A549 (cell line): ENCODE data around the gene NGFR.

ENCODE experiments used
- CBX2 ChIP-seq: fragments of 200-600 bp; sonication (generic); IDR thresholded peaks from 2 replicates; pipeline ENCODE4 v1.6.1; 2016; ENCODE audit warnings: low read depth, mild to moderate bottlenecking, borderline replicate concordance
- CTCF ChIP-seq: fragments of >200 bp; sonication (Bioruptor Twin); formaldehyde crosslinking; IDR thresholded peaks from 3 replicates; pipeline ENCODE4 v1.5.1; 2016
- MAX ChIP-seq: IDR thresholded peaks from 2 replicates; pipeline ENCODE4 v1.6.1; 2012
- POLR2A ChIP-seq: IDR thresholded peaks from 2 replicates; pipeline ENCODE4 v1.6.1; 2012; ENCODE audit warnings: mild to moderate bottlenecking, low read length
- RAD21 ChIP-seq, 2 experiments: fragments of >200 bp in 1 of 2; sonication (Bioruptor Twin) in 1 of 2; formaldehyde crosslinking in 1 of 2; IDR thresholded peaks in 1 of 2; conservative IDR thresholded peaks in 1 of 2; 2 replicates in 1 of 2; 3 replicates in 1 of 2; pipeline ENCODE4 v1.6.1; 2012 to 2018; ENCODE audit warnings: inconsistent platforms in 1 of 2
- REST ChIP-seq: fragments of 200-600 bp; sonication (generic); IDR thresholded peaks from 2 replicates; pipeline ENCODE4 v1.6.1; 2016; ENCODE audit warnings: antibody characterized with exemption, mild to moderate bottlenecking, moderate library complexity
- USF2 ChIP-seq: fragments of 450-650 bp; IDR thresholded peaks from 2 replicates; pipeline ENCODE4 v1.6.1; 2014; ENCODE audit warnings: antibody characterized with exemption

- TF ChIP-seq CTCF (no peak), REST (no peak), RAD21 (conservative IDR thresholded peaks at IDR 0.05 in 1 of 2, IDR thresholded peaks at IDR 0.05 in 1 of 2) (no peak), MAX (no peak), POLR2A (no peak), CBX2 (no peak), USF2 (no peak)
Observed at GRCh38 chr17:49520386-49521087, 25.4 kb downstream of the NGFR start.
